ENCODE measurements around the gene PAWR.

GRCh38 chr12:79690638-79691510 lies at the start of gene PAWR:
- no peak for TF ChIP-seq EZH2 (IDR thresholded peaks at IDR 0.05; ENCODE audit: low read length)
- peak in 2 of 3 experiments; percentile 25 to 64 for TF ChIP-seq CTCF (optimal IDR thresholded peaks at IDR 0.05 in 1 of 3, IDR thresholded peaks at IDR 0.05 in 1 of 3, conservative IDR thresholded peaks at IDR 0.05 in 1 of 3; ENCODE audit: extremely low read depth in 1 of 3, insufficient read depth in 2 of 3, low read length in 3 of 3)
